Lung (tissue), 12 donors: ENCODE measurements around the gene HIBCH. TPM values are rescaled to one million over a fixed set of nuclear protein-coding genes. Genes with fewer than 3 reads are reported as not detected.

Experiments used
- ATAC-seq: fragments of 200-7000 bp; cut with Tn5 transposase; one replicate; pipeline ENCODE4 v1.9.1; 2020; ENCODE audit warnings: moderate number of reproducible peaks; ENCODE audit not compliant: insufficient read depth, low FRiP score
- DNase-seq, 3 donors: peaks; one replicate each; pipeline ENCODE4 v3.0.0-alpha.2; 2013 to 2017
- H3K27ac ChIP-seq, 2 donors: one replicate each; pipeline ENCODE4 v1.5.1; 2013; ENCODE audit warnings: mild to moderate bottlenecking in 2 of 2, moderate library complexity in 2 of 2, control low read depth in 1 of 2, inconsistent platforms in 1 of 2, low read depth in 1 of 2, low read length in 1 of 2
- H3K27me3 ChIP-seq, 3 donors: one replicate each; pipeline ENCODE4 v1.5.1; 2013; ENCODE audit warnings: low read length in 2 of 3; ENCODE audit not compliant: control insufficient read depth in 3 of 3, insufficient read depth in 3 of 3
- H3K36me3 ChIP-seq, 4 donors: one replicate each; pipeline ENCODE4 v1.5.1; 2013; ENCODE audit warnings: low read length in 4 of 4, mild to moderate bottlenecking in 1 of 4, moderate library complexity in 1 of 4; ENCODE audit not compliant: control insufficient read depth in 4 of 4, insufficient read depth in 4 of 4
- H3K4me1 ChIP-seq, 5 donors: one replicate each; pipeline ENCODE4 v1.5.1; 2013; ENCODE audit warnings: low read length in 5 of 5, mild to moderate bottlenecking in 2 of 5, moderate library complexity in 1 of 5; ENCODE audit not compliant: control insufficient read depth in 5 of 5, insufficient read depth in 5 of 5
- H3K4me3 ChIP-seq: one replicate; pipeline ENCODE4 v1.5.1; 2013; ENCODE audit warnings: mild to moderate bottlenecking, control low read depth, moderate library complexity
- H3K9ac ChIP-seq, 2 donors: one replicate each; pipeline ENCODE4 v1.5.1; 2013; ENCODE audit warnings: low read length in 2 of 2, control low read depth in 1 of 2; ENCODE audit not compliant: insufficient read depth in 1 of 2
- H3K9me3 ChIP-seq, 4 donors: one replicate each; pipeline ENCODE4 v1.5.1; 2013; ENCODE audit warnings: low read length in 3 of 4, mild to moderate bottlenecking in 1 of 4, moderate library complexity in 1 of 4; ENCODE audit not compliant: control insufficient read depth in 4 of 4, insufficient read depth in 3 of 4
- CTCF ChIP-seq: IDR thresholded peaks from 2 replicates; pipeline ENCODE4 v1.5.1; 2012; ENCODE audit warnings: mild to moderate bottlenecking; ENCODE audit errors: control extremely low read depth, extremely low read depth
- WGBS, 2 donors: extraction: QIAGEN DNeasy Blood & Tissue Kit; methylation state at CpG; one replicate each; pipeline ENCODE4 v1.1.7; 2013; 5-methylcytosine and 5-hydroxymethylcytosine counted together
- polyA plus RNA-seq, 2 donors: library from polyadenylated mRNA; stranded (reverse); fragments of 200-250 nt; gene quantifications; one replicate each; pipeline ENCODE4 v1.2.1, GENCODE V29; 2013
- total RNA-seq, 2 donors: library from RNA; depleted of rRNA in 1 of 2; stranded (reverse); fragments of >200 nt in 1 of 2; gene quantifications; one replicate each; pipeline ENCODE4 v1.2.1, GENCODE V29; 2014 to 2021
- donor health status: control.
- donor health status: control.
- donor health status: Bipolar disorder and iron deficiency.
- donor health status: healthy.
- donor health status: DM: yes; HTN: yes; CAD: no.

The HIBCH gene
- total and polyA plus RNA-seq, 4 donors = 14.2 to 50.0 (median 17.9) TPM

- ATAC-seq = no peak
- H3K4me3 ChIP-seq = no peak overlapping the region
- no peak overlapping the region for H3K9ac ChIP-seq
- no peak overlapping the region for H3K27ac ChIP-seq
- WGBS, 2 donors = 93 to 95% methylated on average over 2 of the region's 2 CpGs
- H3K27me3 ChIP-seq = no peaks in the 10 kb centered on the region
- no peak for DNase-seq
- H3K36me3 ChIP-seq = peaks cover 6 to 20% (median 11%) of the 10 kb centered on the region in 4 donors
- peaks cover 0 to 5% (median 0%) of the 10 kb centered on the region in 5 donors for H3K4me1 ChIP-seq
- peaks cover 0 to 4% (median 0%) of the 10 kb centered on the region in 4 donors for H3K9me3 ChIP-seq
- no peak for TF ChIP-seq CTCF
Measured at GRCh38 chr2:190261851-190262250, 57.8 kb downstream of the HIBCH start.

- WGBS, 2 donors = 97 to 98% methylated on average over 3 of the region's 3 CpGs
Measured at GRCh38 chr2:190256087-190256486, 63.5 kb downstream of the HIBCH start.

GRCh38 chr2:190255676-190256075, 64.0 kb downstream of the HIBCH start:
- H3K27ac ChIP-seq = no peak overlapping the region
- H3K36me3 ChIP-seq = peaks cover 11 to 19% (median 16%) of the 10 kb centered on the region in 4 donors
- peaks cover 0 to 5% (median 0%) of the 10 kb centered on the region in 5 donors for H3K4me1 ChIP-seq
- no peak for TF ChIP-seq CTCF
- ATAC-seq = no peak
- no peak overlapping the region for H3K4me3 ChIP-seq
- no peaks in the 10 kb centered on the region for H3K9me3 ChIP-seq
- H3K9ac ChIP-seq = no peak overlapping the region
- DNase-seq = no peak
- WGBS, 2 donors = 93 to 94% methylated on average over 3 of the region's 3 CpGs
- no peaks in the 10 kb centered on the region for H3K27me3 ChIP-seq

More at GRCh38 chr2:190256087-190256486, 63.5 kb downstream of the HIBCH start:
- Histone ChIP-seq H3K9me3 (no peaks in the 10 kb centered on the region), H3K36me3 (peaks cover 11 to 19% (median 16%) of the 10 kb centered on the region in 4 donors), H3K27ac (no peak overlapping the region), H3K4me1 (peaks cover 0 to 3% (median 0%) of the 10 kb centered on the region in 5 donors), H3K9ac (no peak overlapping the region), H3K4me3 (no peak overlapping the region), H3K27me3 (no peaks in the 10 kb centered on the region)
- DNase-seq (no peak), ATAC-seq (no peak)
- TF ChIP-seq CTCF = no peak
